ENCODE results near the gene KDM4C.

DNA sequence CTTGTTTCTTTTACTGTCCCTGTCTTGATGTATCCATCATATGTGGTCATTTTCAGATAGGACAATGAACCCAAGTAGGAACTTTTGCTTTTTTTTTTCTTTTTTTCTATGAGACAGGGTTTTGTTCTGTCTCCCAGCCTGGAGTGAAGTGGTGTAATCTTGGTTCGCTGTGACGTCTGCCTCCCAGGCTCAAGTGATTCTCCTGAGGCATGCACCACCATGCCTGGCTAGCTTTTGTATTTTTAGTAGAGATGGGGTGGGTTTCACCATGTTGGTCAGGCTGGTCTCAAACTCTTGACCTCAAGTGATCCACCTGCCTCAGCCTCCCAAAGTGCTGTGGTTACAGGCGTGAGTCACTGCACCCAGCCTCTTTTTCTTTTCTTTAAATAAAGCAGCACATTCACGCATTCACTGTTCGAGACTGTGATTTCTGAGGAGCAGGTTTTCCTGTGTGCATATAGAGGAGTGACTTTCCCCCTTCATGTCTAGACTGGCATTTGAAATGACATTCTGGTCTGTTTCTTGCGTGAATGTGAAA, 448.5 kb downstream of the KDM4C start:
- TF ChIP-seq, protein P1, sequence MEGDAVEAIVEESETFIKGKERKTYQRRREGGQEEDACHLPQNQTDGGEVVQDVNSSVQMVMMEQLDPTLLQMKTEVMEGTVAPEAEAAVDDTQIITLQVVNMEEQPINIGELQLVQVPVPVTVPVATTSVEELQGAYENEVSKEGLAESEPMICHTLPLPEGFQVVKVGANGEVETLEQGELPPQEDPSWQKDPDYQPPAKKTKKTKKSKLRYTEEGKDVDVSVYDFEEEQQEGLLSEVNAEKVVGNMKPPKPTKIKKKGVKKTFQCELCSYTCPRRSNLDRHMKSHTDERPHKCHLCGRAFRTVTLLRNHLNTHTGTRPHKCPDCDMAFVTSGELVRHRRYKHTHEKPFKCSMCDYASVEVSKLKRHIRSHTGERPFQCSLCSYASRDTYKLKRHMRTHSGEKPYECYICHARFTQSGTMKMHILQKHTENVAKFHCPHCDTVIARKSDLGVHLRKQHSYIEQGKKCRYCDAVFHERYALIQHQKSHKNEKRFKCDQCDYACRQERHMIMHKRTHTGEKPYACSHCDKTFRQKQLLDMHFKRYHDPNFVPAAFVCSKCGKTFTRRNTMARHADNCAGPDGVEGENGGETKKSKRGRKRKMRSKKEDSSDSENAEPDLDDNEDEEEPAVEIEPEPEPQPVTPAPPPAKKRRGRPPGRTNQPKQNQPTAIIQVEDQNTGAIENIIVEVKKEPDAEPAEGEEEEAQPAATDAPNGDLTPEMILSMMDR (IDR thresholded peaks at IDR 0.05) = no peak
- TF ChIP-seq EP300 (IDR thresholded peaks at IDR 0.05) (no peak), POLR2A (IDR thresholded peaks at IDR 0.05) (no peak), POLR2AphosphoS5 (IDR thresholded peaks at IDR 0.05) (no peak)

All from sigmoid colon (tissue), 4 donors.